GM21786 (cell line): Measurements from ENCODE around the gene TTC27.
A peak's percentile ranks its signal among the peaks of the same experiment; 100 is the strongest.
"Not testable (repeated sequence)": the region's sequence is repeated elsewhere in the genome, so short reads cannot be mapped to it uniquely, and the experiment has no call there.

ENCODE experiments used
- ATAC-seq: cut with Tn5 transposase; IDR thresholded peaks from one replicate; pipeline ENCODE4 v1.9.1; 2021; ENCODE audit not compliant: unreplicated experiment

The TTC27 gene

DNA sequence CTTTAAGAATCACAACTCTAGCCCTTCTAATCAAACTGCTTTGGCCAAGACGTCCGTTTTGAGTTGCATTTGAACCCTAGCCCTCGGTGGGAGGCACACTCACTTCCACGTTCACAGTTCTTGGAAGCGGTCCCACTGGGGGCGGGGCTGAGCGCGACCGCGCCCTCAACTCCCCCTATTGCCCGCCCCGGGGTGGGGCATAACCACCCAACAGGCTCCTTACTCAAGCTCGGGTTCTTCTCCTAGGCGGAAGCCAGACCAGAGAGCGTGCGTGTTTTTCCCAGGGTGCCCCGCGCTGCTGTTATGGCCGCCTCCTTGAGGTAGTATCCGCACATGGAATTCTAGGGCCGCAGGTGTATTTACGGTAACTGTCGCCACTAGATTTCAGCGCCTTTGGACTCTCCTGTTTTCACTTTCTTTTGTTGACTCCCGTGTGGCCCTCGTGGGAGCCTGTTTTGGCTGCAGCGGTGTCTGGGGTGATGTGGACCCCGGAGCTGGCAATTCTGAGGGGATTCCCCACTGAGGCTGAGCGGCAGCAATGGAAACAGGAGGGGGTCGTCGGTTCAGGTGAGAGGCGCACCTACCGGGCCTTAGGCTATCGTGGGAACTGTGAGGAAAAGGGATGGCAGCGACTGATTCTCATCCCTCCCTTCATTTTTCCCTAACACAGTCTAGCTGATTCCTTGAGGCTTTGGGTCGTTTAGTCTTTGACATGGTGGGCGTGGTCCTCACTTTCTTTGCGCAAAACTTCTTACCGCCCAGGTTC, at the start of gene TTC27:
Gene TTC27 (plus strand): TSS at position 237 of the 766 bp plus-strand sequence. CDS start 243 bp downstream, at position 480.
- ATAC-seq: peak; percentile 100

GRCh38 chr2:32591669-32592463, 36.0 kb upstream of the TTC27 start:
- ATAC-seq: peak; percentile 77

- no peak for ATAC-seq
These were observed 33.3 kb upstream of the TTC27 start for GRCh38 chr2:32594573-32594972.

- no peak for ATAC-seq
These were observed 16.5 kb upstream of the TTC27 start for GRCh38 chr2:32611366-32611765.

DNA sequence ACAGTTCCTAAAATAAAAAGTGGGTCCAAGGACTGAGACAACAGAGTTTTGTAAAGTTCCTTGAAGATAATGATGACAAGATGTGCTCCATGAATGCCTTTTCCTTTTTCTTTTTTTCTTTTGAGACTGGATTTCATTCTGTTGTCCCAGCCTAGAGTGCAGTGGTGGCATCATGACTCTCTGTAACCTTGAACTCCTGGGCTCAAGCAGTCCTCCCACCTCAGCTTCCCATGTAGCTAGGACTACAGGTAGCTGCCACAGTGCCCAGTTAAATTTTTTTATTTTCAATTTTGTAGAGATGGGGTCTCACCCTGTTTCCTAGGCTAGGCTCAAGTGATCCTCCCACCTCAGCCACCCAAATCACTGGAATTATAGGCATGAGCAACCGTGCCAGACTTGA, 16.1 kb upstream of the TTC27 start:
- ATAC-seq: no peak

DNA sequence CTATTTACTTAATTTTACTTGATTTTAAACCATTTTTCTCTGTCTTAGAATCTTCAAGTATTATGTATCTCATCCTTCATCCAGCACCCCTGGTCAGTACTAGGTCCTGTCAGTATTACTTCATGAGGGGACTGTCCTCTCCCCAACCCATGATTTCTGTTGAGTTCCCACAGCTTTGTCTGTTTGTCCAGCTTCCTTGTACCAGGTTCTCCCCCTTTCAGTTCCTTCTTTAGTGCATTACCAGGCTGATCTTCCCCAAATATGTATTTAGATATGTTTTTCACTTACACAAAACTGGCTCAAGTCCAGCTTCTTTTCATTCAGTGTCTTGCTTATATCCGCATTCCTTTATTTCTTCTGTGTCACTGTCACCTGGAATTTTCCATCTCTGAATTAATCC, 13.8 kb upstream of the TTC27 start:
- ATAC-seq: no peak

GRCh38 chr2:32617599-32618189, 10.2 kb upstream of the TTC27 start:
- no peak for ATAC-seq

- ATAC-seq: no peak
These were observed 5.1 kb upstream of the TTC27 start for GRCh38 chr2:32622570-32623310.

DNA sequence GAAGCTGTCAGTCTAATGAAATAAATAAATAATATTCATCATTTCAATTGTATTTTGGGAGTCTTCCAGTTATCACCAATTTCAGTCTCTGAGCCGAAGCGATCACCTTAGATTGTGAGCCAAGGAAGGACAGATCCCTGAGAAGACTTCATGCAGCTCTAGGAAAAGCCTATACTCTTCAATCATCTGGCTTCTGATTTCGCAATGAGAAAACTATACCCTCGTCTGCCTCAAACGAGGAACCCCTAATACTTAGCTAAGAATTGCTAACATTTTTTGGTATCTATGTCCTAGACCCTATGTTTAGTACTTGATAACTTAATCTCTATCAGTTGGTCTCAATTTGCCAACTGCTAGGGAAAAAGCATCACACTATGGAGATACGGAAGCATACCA, 4.5 kb upstream of the TTC27 start:
- no peak for ATAC-seq

DNA sequence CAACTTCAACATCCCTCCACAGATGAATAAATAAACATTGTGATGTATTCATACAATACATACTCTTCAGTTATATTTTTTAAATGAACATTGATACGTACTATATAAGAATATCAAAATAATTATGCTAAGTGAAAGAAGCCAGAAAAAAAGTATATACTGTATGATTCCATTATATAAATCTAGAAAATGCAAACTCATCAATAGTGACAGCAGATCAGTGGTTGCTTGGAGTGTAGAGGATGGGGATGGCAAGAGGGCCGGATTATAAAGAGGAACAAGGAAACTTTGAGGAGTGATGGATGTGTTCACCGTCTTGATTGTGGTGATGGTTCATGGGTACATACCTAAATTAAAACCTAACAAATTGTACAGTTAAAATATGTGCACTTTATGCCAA, 3.0 kb upstream of the TTC27 start:
- no peak for ATAC-seq

- no peak for ATAC-seq
These were observed 1.1 kb upstream of the TTC27 start for GRCh38 chr2:32626639-32627221.

GRCh38 chr2:32627441-32627813, 423 bp upstream of the TTC27 start:
- ATAC-seq: peak; percentile 28

DNA sequence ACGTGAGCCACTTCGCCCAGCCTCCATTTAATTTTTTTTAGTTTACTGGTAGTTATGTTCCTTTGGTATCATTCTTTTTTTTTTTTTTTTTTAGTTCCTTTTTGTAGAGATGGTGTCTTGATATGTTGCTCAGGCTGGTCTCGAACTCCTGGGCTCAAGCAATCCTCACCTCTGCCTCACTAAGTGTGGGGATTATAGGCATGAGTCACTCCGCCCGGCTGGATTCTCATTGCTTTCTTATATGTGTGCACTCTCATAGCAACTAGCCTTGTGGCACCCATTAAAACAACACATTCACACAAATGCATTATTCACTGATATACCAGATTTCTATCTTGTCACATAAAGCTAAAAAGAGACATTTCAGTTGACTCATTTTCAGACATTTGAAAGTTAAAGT, 4.2 kb downstream of the TTC27 start:
- ATAC-seq: no peak

DNA sequence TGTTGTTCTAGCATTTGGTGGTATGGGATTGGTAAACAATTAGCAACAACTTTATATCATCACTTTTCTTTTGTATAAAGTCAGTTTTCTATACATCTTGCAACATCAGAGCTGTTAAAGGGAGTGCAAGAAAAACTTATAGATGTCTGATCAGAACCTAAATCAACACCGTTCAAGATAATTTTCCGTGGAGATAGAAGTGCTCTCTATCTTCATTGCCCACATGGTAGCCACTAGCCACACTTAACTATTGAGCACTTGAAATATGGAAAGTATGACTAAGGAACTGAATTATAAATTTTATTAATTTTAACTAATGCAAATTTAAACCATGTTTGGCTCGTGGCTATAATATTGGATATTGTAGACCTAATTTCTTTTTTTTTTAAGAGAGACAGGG, 5.2 kb downstream of the TTC27 start:
- ATAC-seq: no peak

- ATAC-seq: not testable (repeated sequence)
These were observed 10.7 kb downstream of the TTC27 start for GRCh38 chr2:32638548-32638947.

- no peak for ATAC-seq
These were observed 13.3 kb downstream of the TTC27 start for GRCh38 chr2:32641180-32641579.

DNA sequence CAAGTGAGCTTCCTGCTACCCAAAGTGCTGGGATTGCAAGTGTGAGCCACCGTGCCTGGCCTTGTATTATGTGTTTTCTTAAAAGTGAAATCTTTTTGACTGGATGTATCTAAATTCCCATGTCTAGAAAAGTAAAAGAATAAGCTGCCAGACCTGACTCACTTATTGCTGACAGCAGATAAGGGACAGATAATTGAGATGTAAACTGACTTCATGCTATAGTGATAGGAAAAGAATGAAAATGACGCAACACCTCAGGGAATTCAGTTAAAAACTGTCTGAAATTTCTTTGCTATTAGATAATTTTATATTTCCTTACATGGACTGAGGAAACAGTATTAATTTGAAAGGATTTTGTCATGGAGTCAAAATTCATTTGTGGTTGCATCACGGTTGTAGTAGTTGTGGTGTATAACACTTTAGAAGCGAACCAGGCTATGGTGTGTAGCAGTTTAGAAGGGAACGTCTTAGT, 19.4 kb downstream of the TTC27 start:
- ATAC-seq: no peak

- ATAC-seq: no peak
These were observed 24.8 kb downstream of the TTC27 start for GRCh38 chr2:32652555-32653209.

DNA sequence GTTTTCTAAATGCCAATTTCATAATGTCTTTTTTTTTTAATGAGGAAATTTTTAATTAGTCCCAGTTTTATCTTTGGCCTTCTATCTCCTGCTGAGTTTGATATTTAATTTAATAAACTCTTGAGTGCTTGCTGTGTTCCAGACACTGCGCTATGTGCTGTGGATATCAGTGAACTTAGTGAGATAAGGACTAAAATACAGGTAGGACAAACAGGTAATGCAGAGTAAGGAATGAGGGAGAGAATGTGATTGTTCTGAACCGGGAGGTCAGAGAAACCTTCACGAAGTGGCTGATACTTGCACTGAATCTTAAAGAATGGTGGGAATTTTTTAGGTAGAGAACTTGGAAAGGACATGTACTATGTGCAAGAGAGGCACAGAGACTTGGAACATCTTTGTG, 28.2 kb downstream of the TTC27 start:
- ATAC-seq: no peak

DNA sequence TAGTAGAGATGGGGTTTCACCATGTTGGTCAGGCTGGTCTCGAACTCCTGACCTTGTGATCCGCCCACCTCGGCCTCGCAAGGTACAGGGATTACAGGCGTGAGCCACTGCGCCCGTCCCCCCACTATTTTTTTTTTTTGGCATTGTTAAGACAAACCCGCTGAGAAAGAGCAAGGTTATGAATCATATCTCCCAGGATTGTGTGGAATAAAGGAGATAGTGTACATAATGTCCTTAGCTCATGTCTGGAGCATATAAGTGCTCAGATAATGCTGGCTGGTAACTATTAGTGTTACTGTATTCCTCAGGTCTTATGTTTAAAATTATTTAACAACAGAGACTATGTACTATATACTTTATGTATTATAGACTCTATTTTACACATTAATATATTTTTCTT, 36.0 kb downstream of the TTC27 start:
- no peak for ATAC-seq
